Measurements from ENCODE around the gene ZNF606.

ZNF606 gene

GRCh38 chr19:58002384-58003173 is at the start of gene ZNF606:
Gene ZNF606, minus strand, starts transcription at chr19:58002820. Its CDS starts 1,501 bp downstream, at chr19:58001319.
- peak; percentile 86 for DNase-seq (ENCODE audit: low spot score)

GRCh38 chr19:58052256-58052655 is 49.6 kb upstream of the ZNF606 start:
- DNase-seq (ENCODE audit: low spot score) = no peak

GRCh38 chr19:58047672-58048071 is 45.1 kb upstream of the ZNF606 start:
- DNase-seq (ENCODE audit: low spot score) = no peak

- no peak for DNase-seq (ENCODE audit: low spot score)
Observed at GRCh38 chr19:58046856-58047255, 44.2 kb upstream of the ZNF606 start.

- DNase-seq (ENCODE audit: low spot score) = no peak
Observed at GRCh38 chr19:58045411-58046050, 42.9 kb upstream of the ZNF606 start.

GRCh38 chr19:58044886-58045285 is 42.3 kb upstream of the ZNF606 start:
- DNase-seq (ENCODE audit: low spot score) = no peak

GRCh38 chr19:58044391-58044790 is 41.8 kb upstream of the ZNF606 start:
- DNase-seq (ENCODE audit: low spot score) = no peak

GRCh38 chr19:58042495-58043340 is 40.1 kb upstream of the ZNF606 start:
- no peak for DNase-seq (ENCODE audit: low spot score)

- DNase-seq (ENCODE audit: low spot score) = no peak
Observed at GRCh38 chr19:58040751-58041525, 38.3 kb upstream of the ZNF606 start.

- no peak for DNase-seq (ENCODE audit: low spot score)
Observed at GRCh38 chr19:58038688-58039204, 36.1 kb upstream of the ZNF606 start.

GRCh38 chr19:58037927-58038687 is 35.5 kb upstream of the ZNF606 start:
- peak; percentile 31 for DNase-seq (ENCODE audit: low spot score)

- DNase-seq (ENCODE audit: low spot score) = no peak
Observed at GRCh38 chr19:58035863-58036262, 33.2 kb upstream of the ZNF606 start.

GRCh38 chr19:58034477-58034793 is 31.8 kb upstream of the ZNF606 start:
- DNase-seq (ENCODE audit: low spot score) = no peak

- peak; percentile 94 for DNase-seq (ENCODE audit: low spot score)
Observed at GRCh38 chr19:58033741-58034476, 31.3 kb upstream of the ZNF606 start, which contains the start of gene ZSCAN1. Gene ZSCAN1, plus strand, starts transcription at chr19:58034025. Its CDS starts 3,812 bp downstream, at chr19:58037837.

- no peak for DNase-seq (ENCODE audit: low spot score)
Observed at GRCh38 chr19:58024661-58025060, 22.0 kb upstream of the ZNF606 start.

GRCh38 chr19:58022283-58022660 is 19.7 kb upstream of the ZNF606 start:
- no peak for DNase-seq (ENCODE audit: low spot score)

- peak; percentile 89 for DNase-seq (ENCODE audit: low spot score)
Observed at GRCh38 chr19:58021541-58022282, 19.1 kb upstream of the ZNF606 start.

GRCh38 chr19:58020129-58020528 is 17.5 kb upstream of the ZNF606 start:
- DNase-seq (ENCODE audit: low spot score) = no peak

GRCh38 chr19:58014141-58014540 is 11.5 kb upstream of the ZNF606 start:
- no peak for DNase-seq (ENCODE audit: low spot score)

Data from Ammon's horn (tissue), 1 donor.